ENCODE measurements around the gene MCC.

Gene MCC

DNA sequence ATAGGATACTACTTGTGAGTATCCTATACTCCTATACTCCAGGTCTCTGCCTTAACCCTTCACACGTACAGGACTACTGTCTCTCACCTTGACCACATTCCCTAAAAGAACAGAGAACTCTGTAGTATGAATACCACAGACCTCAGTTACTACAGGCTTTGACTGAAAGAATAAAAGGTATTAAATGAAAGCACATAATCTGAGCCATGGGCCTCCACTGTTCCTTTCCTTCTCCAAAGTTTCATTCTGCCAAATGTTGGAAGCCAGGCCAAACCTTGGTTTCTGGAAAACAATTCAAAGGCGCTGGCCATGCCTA lies 244.9 kb downstream of the MCC start:
- H3K27ac ChIP-seq: no peak overlapping the region
- no peak for TF ChIP-seq CTCF (IDR thresholded peaks at IDR 0.05; ENCODE audit: low read depth, low read length)
- no peak for DNase-seq

GRCh38 chr5:113242481-113243348 lies 245.5 kb downstream of the MCC start:
- peaks cover 54% of the 10 kb centered on the region for H3K36me3 ChIP-seq
- H3K27ac ChIP-seq: no peak overlapping the region
- H3K4me3 ChIP-seq (ENCODE audit: low read depth, low read length): no peak overlapping the region
- TF ChIP-seq CTCF (IDR thresholded peaks at IDR 0.05; ENCODE audit: low read depth, low read length): no peak
- no peak for DNase-seq
- H3K27me3 ChIP-seq (ENCODE audit: insufficient read depth, low read depth, severe bottlenecking): no peaks in the 10 kb centered on the region
- H3K9me3 ChIP-seq (ENCODE audit: severe bottlenecking): no peaks in the 10 kb centered on the region

More for the DNA sequence above, 244.9 kb downstream of the MCC start:
- Histone ChIP-seq H3K36me3 (peaks cover 59% of the 10 kb centered on the region), H3K27me3 (ENCODE audit: insufficient read depth, low read depth, severe bottlenecking) (no peaks in the 10 kb centered on the region), H3K9me3 (ENCODE audit: severe bottlenecking) (no peaks in the 10 kb centered on the region), H3K4me3 (ENCODE audit: low read depth, low read length) (no peak overlapping the region)

DNA sequence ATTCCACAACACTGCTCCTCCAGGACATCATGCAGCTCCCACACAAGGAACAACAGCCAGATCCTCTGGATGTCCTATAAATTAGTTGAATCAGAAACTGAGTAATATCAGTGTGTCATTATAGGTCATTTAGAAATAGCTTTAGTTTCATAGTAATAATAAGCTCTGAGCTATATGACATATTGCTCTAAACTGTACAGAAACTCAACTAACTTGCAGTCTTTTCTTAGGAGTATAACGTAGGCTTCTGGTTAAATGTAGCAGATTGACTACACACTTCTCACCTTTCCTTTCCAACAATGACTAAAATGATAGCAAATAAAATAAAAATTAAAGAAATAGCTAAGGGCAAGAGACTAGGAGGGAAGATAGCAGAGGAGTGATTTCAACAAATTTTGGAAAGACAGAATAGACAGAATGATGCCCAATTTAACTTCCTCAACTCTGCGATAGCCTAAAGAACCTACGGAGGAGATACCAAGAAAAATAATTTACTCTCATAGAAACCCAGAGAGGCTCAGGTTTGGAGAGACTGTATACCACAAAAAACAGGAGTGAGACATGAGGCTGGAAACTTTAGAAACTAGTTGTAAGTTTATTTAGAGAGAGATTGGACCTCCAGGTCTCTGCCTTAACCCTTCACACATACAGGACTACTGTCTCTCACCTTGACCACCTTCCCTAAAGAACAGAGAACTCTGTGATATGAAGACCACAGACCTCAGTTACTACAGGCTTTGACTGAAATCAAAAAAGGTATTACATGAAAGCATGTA lies 247.1 kb downstream of the MCC start:
- no peak overlapping the region for H3K27ac ChIP-seq
- no peak for TF ChIP-seq CTCF (IDR thresholded peaks at IDR 0.05; ENCODE audit: low read depth, low read length)

DNA sequence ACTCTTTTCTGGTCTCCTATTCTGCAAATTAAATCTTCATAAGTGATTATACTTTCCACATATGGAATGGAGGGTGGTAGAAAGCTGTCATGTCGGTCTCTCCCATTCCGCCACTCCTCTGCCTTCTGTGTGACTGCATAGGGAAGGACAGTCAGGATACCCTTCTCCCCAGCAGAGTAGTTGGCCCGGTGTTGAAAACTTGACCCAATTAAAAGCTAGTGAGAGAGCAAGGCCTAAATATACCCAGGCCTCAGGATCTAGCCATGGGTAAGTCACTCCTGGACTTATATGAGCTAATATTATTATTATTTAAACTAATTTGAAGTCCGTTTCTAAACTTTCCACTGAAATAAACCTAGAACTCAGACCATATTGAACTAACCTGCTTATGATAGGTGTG lies 248.2 kb downstream of the MCC start:
- H3K4me3 ChIP-seq (ENCODE audit: low read depth, low read length): no peak overlapping the region
- peaks cover 39% of the 10 kb centered on the region for H3K36me3 ChIP-seq
- no peak for DNase-seq
- no peak overlapping the region for H3K27ac ChIP-seq
- H3K9me3 ChIP-seq (ENCODE audit: severe bottlenecking): no peaks in the 10 kb centered on the region
- no peaks in the 10 kb centered on the region for H3K27me3 ChIP-seq (ENCODE audit: insufficient read depth, low read depth, severe bottlenecking)
- no peak for TF ChIP-seq CTCF (IDR thresholded peaks at IDR 0.05; ENCODE audit: low read depth, low read length)

More for the DNA sequence above, 247.1 kb downstream of the MCC start:
- no peak overlapping the region for H3K4me3 ChIP-seq (ENCODE audit: low read depth, low read length)
- no peaks in the 10 kb centered on the region for H3K27me3 ChIP-seq (ENCODE audit: insufficient read depth, low read depth, severe bottlenecking)
- no peaks in the 10 kb centered on the region for H3K9me3 ChIP-seq (ENCODE audit: severe bottlenecking)
- DNase-seq: no peak
- peaks cover 45% of the 10 kb centered on the region for H3K36me3 ChIP-seq

- H3K9me3 ChIP-seq (ENCODE audit: severe bottlenecking): no peaks in the 10 kb centered on the region
- no peak overlapping the region for H3K4me3 ChIP-seq (ENCODE audit: low read depth, low read length)
- H3K36me3 ChIP-seq: peaks cover 33% of the 10 kb centered on the region
- DNase-seq: no peak
- no peaks in the 10 kb centered on the region for H3K27me3 ChIP-seq (ENCODE audit: insufficient read depth, low read depth, severe bottlenecking)
- peak overlapping the region; percentile 27; the same call in 1 of the 2 replicates for H3K27ac ChIP-seq
- no peak for TF ChIP-seq CTCF (IDR thresholded peaks at IDR 0.05; ENCODE audit: low read depth, low read length)
Measured at GRCh38 chr5:113237893-113238292, 250.4 kb downstream of the MCC start.
